ENCODE results near the gene CPA1. TPM values are rescaled to one million over a fixed set of nuclear protein-coding genes. Genes with fewer than 3 reads are reported as not detected.

Gene CPA1
- total RNA-seq, 1 donor from 2014 or later = not detected

Other genes starting within 250 kb of the CPA1 start
- gene TMEM209, start 175.1 kb upstream of the CPA1 start, total RNA-seq (ENCODE audit: unreplicated experiment) = 15.4 TPM
- gene SSMEM1, start 172.6 kb upstream of the CPA1 start, total RNA-seq (ENCODE audit: unreplicated experiment) = not detected
- not detected for gene CPA2, start 113.6 kb upstream of the CPA1 start, total RNA-seq (ENCODE audit: unreplicated experiment)
- gene CPA4, start 87.3 kb upstream of the CPA1 start, total RNA-seq (ENCODE audit: unreplicated experiment) = not detected
- gene CPA5, start 35.7 kb upstream of the CPA1 start, total RNA-seq (ENCODE audit: unreplicated experiment) = not detected
- gene CEP41, start 60.5 kb downstream of the CPA1 start, total RNA-seq (ENCODE audit: unreplicated experiment) = 34.7 TPM
- 186 TPM for gene MEST, start 111.6 kb downstream of the CPA1 start, total RNA-seq (ENCODE audit: unreplicated experiment)

Measured in glutamatergic neuron (in vitro differentiated cells).